ENCODE data around the gene C4orf54. TPM values are rescaled to one million over a fixed set of nuclear protein-coding genes. Genes with fewer than 3 reads are reported as not detected.

The C4orf54 gene
- polyA plus RNA-seq, 1 experiment, result not detected

DNA sequence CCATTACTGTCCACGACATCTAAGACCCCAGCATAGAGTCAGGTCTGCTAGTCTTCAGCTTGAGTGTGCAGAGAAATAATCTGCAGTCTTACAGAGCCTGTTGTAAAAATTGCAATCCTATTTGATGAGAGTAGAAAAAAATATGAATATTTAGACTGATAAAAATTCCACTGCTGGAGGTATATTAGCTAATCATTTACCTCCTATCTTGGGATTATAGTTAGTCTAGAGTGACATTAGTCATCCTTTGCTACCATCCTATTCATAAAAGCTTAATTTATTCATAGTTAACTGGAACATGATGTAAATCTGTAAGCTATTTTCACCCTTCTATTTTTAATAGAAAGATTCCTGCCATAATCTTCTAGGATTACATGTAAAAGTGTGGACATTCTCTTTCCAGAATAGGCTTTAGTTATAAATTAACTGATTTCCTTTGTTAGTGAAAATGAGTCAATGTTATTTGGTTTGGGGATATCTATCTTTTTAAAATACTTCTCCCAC is 26.7 kb downstream of the C4orf54 start:
- Histone ChIP-seq H3K4me3 (ENCODE audit: low read depth, low read length) (no peak overlapping the region), H3K27me3 (ENCODE audit: control insufficient read depth, insufficient read depth, low read length) (no peaks in the 10 kb centered on the region), H3K9me3 (ENCODE audit: control insufficient read depth, insufficient read depth, low read length) (no peaks in the 10 kb centered on the region), H3K27ac (ENCODE audit: low read depth, low read length) (no peak overlapping the region)
- no peak for TF ChIP-seq CTCF (IDR thresholded peaks at IDR 0.05; ENCODE audit: low read depth, low read length)
- POLR2A ChIA-PET, result no interaction called here
- DNase-seq (ENCODE audit: low read depth, low spot score), result no peak
- CTCF ChIA-PET, result no interaction called here

DNA sequence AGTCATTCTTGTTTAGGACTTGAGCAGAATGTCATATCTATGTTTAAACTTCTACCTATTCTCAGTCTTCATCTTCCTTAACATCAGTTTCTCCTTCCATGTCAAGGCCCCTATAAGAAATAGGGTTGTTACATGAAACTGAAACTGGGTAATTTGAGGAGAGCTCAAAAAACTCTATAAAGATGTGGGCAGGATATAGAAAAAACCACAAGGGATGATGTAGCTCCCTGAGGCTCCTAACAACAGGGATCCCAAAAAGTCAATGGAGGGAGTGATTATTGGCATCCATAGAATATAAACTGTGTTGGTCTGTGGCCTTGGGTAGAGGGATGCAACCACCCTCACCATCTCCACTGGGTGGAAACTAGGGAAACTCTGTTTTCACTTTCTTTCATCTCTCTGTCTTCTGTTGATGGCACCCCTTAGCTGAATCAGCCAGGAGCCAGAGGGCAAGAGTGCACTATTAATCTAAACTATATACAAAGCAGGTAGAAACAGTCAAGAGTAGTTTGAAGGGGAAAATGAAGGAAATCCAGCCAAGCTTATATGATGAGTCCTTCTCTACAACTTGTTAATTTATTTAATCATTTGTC is 27.6 kb downstream of the C4orf54 start:
- no peaks in the 10 kb centered on the region for H3K27me3 ChIP-seq (ENCODE audit: control insufficient read depth, insufficient read depth, low read length)
- CTCF ChIA-PET, result no interaction called here
- POLR2A ChIA-PET, result no interaction called here
- DNase-seq (ENCODE audit: low read depth, low spot score), result no peak
- no peaks in the 10 kb centered on the region for H3K9me3 ChIP-seq (ENCODE audit: control insufficient read depth, insufficient read depth, low read length)
- no peak for TF ChIP-seq CTCF (IDR thresholded peaks at IDR 0.05; ENCODE audit: low read depth, low read length)
- no peak overlapping the region for H3K4me3 ChIP-seq (ENCODE audit: low read depth, low read length)
- no peak overlapping the region for H3K27ac ChIP-seq (ENCODE audit: low read depth, low read length)

DNA sequence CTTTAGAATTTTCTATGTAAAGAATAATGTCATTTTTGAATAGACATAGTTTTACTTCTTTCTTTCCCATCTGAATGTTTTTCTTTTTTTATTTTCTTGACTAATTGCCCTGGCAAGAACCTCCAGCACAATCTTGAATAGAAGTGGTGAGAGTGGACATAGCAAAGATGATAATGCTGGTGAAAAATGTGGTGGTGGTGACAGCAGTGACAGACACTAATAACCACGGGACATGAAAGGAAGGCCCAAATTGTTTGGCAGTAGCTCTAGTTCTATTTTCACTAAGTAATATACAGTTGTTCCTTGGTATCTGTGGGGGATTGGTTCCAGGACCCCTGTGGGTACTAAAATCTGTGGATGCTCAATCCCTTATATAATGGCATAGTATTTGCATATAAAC is 29.6 kb downstream of the C4orf54 start:
- no peak for DNase-seq (ENCODE audit: low read depth, low spot score)
- no peak overlapping the region for H3K4me3 ChIP-seq (ENCODE audit: low read depth, low read length)
- no peaks in the 10 kb centered on the region for H3K27me3 ChIP-seq (ENCODE audit: control insufficient read depth, insufficient read depth, low read length)
- CTCF ChIA-PET, result interaction anchor here (1.1 kb wide), 1 partner anchor 12 kb away, joined by 3 read pairs; no protein-coding TSS in a partner anchor
- TF ChIP-seq CTCF (IDR thresholded peaks at IDR 0.05; ENCODE audit: low read depth, low read length), result no peak
- H3K27ac ChIP-seq (ENCODE audit: low read depth, low read length), result no peak overlapping the region
- no peaks in the 10 kb centered on the region for H3K9me3 ChIP-seq (ENCODE audit: control insufficient read depth, insufficient read depth, low read length)
- POLR2A ChIA-PET, result no interaction called here

DNA sequence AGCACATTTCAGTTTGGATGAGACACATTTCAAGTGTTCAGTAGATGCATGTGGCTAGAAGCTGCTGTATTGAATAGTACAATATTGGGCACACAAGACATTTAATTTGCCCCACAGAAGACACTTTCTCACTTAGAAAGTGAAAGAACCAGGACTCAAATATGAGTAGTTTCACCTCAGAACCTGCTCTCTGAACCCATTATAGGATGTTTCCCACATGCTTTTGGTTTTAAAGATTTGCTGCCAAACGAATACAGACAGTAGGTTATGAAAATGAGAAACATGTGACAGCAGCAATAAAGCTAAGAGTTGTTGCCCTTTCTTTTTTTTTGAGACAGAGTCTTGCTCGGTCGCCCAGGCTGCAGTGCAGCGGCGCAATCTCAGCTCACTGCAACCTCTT is 32.3 kb downstream of the C4orf54 start:
- POLR2A ChIA-PET, result no interaction called here
- Histone ChIP-seq H3K9me3 (ENCODE audit: control insufficient read depth, insufficient read depth, low read length) (no peaks in the 10 kb centered on the region), H3K27ac (ENCODE audit: low read depth, low read length) (no peak overlapping the region), H3K4me3 (ENCODE audit: low read depth, low read length) (no peak overlapping the region), H3K27me3 (ENCODE audit: control insufficient read depth, insufficient read depth, low read length) (no peaks in the 10 kb centered on the region)
- TF ChIP-seq CTCF (IDR thresholded peaks at IDR 0.05; ENCODE audit: low read depth, low read length), result no peak
- CTCF ChIA-PET, result no interaction called here
- DNase-seq (ENCODE audit: low read depth, low spot score), result no peak

- DNase-seq (ENCODE audit: low read depth, low spot score), result no peak
- CTCF ChIA-PET, result no interaction called here
- POLR2A ChIA-PET, result no interaction called here
Observed at GRCh38 chr4:99624141-99624719, 33.4 kb downstream of the C4orf54 start.

More at GRCh38 chr4:99624141-99624719, 33.4 kb downstream of the C4orf54 start:
- Histone ChIP-seq H3K4me3 (ENCODE audit: low read depth, low read length) (no peak overlapping the region), H3K27ac (ENCODE audit: low read depth, low read length) (no peak overlapping the region), H3K27me3 (ENCODE audit: control insufficient read depth, insufficient read depth, low read length) (no peaks in the 10 kb centered on the region), H3K9me3 (ENCODE audit: control insufficient read depth, insufficient read depth, low read length) (no peaks in the 10 kb centered on the region)
- no peak for TF ChIP-seq CTCF (IDR thresholded peaks at IDR 0.05; ENCODE audit: low read depth, low read length)
